ENCODE results near the gene PRKCA. TPM values are rescaled to one million over a fixed set of nuclear protein-coding genes. Genes with fewer than 3 reads are reported as not detected.

Gene PRKCA
- total RNA-seq, 4 donors from 2014 or later = 24.5 to 61.9 (median 40.8) TPM

- Histone ChIP-seq H3K36me3 (no peaks in the 10 kb centered on the region), H3K27me3 (peaks cover 0 to 58% (median 21%) of the 10 kb centered on the region in 4 donors), H3K4me1 (peaks cover 0 to 12% (median 4%) of the 10 kb centered on the region in 4 donors), H3K27ac (replicated peaks in 1 of 4) (no peak overlapping the region), H3K4me3 (no peak overlapping the region), H3K9me3 (peaks cover 0 to 6% (median 0%) of the 10 kb centered on the region in 4 donors)
- 74% methylated on average over 14 of the region's 14 CpGs for WGBS
- no peak for DNase-seq (ENCODE audit: extremely low spot score)
- no peak for TF ChIP-seq POLR2A (IDR thresholded peaks at IDR 0.05; ENCODE audit: low read depth)
- intact Hi-C loops (cut with DNase I) = no loop called here
Observed at GRCh38 chr17:66831383-66832210, 529.2 kb downstream of the PRKCA start.

GRCh38 chr17:66833201-66833600 is 530.8 kb downstream of the PRKCA start:
- TF ChIP-seq EP300 (IDR thresholded peaks at IDR 0.05) (no peak), CTCF (IDR thresholded peaks at IDR 0.05) (no peak), POLR2AphosphoS5 (IDR thresholded peaks at IDR 0.05) (no peak), POLR2A (IDR thresholded peaks at IDR 0.05; ENCODE audit: low read depth) (no peak)
- Histone ChIP-seq H3K9me3 (no peaks in the 10 kb centered on the region), H3K4me3 (no peak overlapping the region), H3K36me3 (no peaks in the 10 kb centered on the region), H3K27ac (replicated peaks in 1 of 4) (no peak overlapping the region), H3K27me3 (peaks cover 0 to 69% (median 21%) of the 10 kb centered on the region in 4 donors), H3K4me1 (peaks cover 0 to 12% (median 4%) of the 10 kb centered on the region in 4 donors)
- 93% methylated on average over 4 of the region's 4 CpGs for WGBS
- intact Hi-C loops (cut with DNase I) = no loop called here
- DNase-seq (ENCODE audit: extremely low spot score) = no peak

- peaks cover 0 to 8% (median 3%) of the 10 kb centered on the region in 4 donors for H3K4me1 ChIP-seq
- H3K36me3 ChIP-seq = no peaks in the 10 kb centered on the region
- no peak for DNase-seq (ENCODE audit: extremely low spot score)
- H3K9me3 ChIP-seq = no peaks in the 10 kb centered on the region
- no peak for TF ChIP-seq EP300 (IDR thresholded peaks at IDR 0.05)
- TF ChIP-seq POLR2AphosphoS5 (IDR thresholded peaks at IDR 0.05) = no peak
- TF ChIP-seq POLR2A (IDR thresholded peaks at IDR 0.05; ENCODE audit: low read depth) = no peak
- intact Hi-C loops (cut with DNase I) = no loop called here
- WGBS = 42% methylated on average over 7 of the region's 7 CpGs
- peaks cover 0 to 69% (median 21%) of the 10 kb centered on the region in 4 donors for H3K27me3 ChIP-seq
- H3K27ac ChIP-seq (replicated peaks in 1 of 4) = no peak overlapping the region
- H3K4me3 ChIP-seq = no peak overlapping the region
Observed at GRCh38 chr17:66834426-66834918, 532.1 kb downstream of the PRKCA start.

- no peak for TF ChIP-seq CTCF (IDR thresholded peaks at IDR 0.05)
- no peak for TF ChIP-seq POLR2AphosphoS5 (IDR thresholded peaks at IDR 0.05)
- TF ChIP-seq EP300 (IDR thresholded peaks at IDR 0.05) = no peak
- TF ChIP-seq POLR2A (IDR thresholded peaks at IDR 0.05; ENCODE audit: low read depth) = no peak
- no peak for DNase-seq (ENCODE audit: extremely low spot score)
- WGBS = 21% methylated on average over 5 of the region's 57 CpGs
- H3K36me3 ChIP-seq = no peaks in the 10 kb centered on the region
- intact Hi-C loops (cut with DNase I) = no loop called here
- H3K27me3 ChIP-seq = peaks cover 0 to 74% (median 21%) of the 10 kb centered on the region in 4 donors
- no peak within 1 kb of the TSS for H3K27ac ChIP-seq (replicated peaks in 1 of 4)
- peaks cover 0 to 7% (median 2%) of the 10 kb centered on the region in 4 donors for H3K4me1 ChIP-seq
- no peak within 1 kb of the TSS for H3K4me3 ChIP-seq
- no peaks in the 10 kb centered on the region for H3K9me3 ChIP-seq
Observed at GRCh38 chr17:66834919-66835454, 532.6 kb downstream of the PRKCA start, which contains the start of gene CACNG5. Gene CACNG5, plus strand, starts transcription at chr17:66835117. Its CDS starts 42,216 bp downstream, at chr17:66877333.

GRCh38 chr17:66835476-66835875 is 533.1 kb downstream of the PRKCA start:
- no peaks in the 10 kb centered on the region for H3K36me3 ChIP-seq
- 44% methylated on average over 9 of the region's 16 CpGs for WGBS
- H3K4me3 ChIP-seq = no peak overlapping the region
- intact Hi-C loops (cut with DNase I) = no loop called here
- H3K27ac ChIP-seq (replicated peaks in 1 of 4) = no peak overlapping the region
- DNase-seq (ENCODE audit: extremely low spot score) = no peak
- peaks cover 0 to 7% (median 2%) of the 10 kb centered on the region in 4 donors for H3K4me1 ChIP-seq
- H3K9me3 ChIP-seq = no peaks in the 10 kb centered on the region
- peaks cover 0 to 79% (median 21%) of the 10 kb centered on the region in 4 donors for H3K27me3 ChIP-seq
- TF ChIP-seq EP300 (IDR thresholded peaks at IDR 0.05) (no peak), CTCF (IDR thresholded peaks at IDR 0.05) (no peak), POLR2A (IDR thresholded peaks at IDR 0.05; ENCODE audit: low read depth) (no peak), POLR2AphosphoS5 (IDR thresholded peaks at IDR 0.05) (no peak)
